ENCODE measurements around the gene SUN3. TPM values are rescaled to one million over a fixed set of nuclear protein-coding genes. Genes with fewer than 3 reads are reported as not detected.

The SUN3 gene
- total and polyA plus RNA-seq, 12 donors = 0.20 to 1.0 TPM; not detected in 10

DNA sequence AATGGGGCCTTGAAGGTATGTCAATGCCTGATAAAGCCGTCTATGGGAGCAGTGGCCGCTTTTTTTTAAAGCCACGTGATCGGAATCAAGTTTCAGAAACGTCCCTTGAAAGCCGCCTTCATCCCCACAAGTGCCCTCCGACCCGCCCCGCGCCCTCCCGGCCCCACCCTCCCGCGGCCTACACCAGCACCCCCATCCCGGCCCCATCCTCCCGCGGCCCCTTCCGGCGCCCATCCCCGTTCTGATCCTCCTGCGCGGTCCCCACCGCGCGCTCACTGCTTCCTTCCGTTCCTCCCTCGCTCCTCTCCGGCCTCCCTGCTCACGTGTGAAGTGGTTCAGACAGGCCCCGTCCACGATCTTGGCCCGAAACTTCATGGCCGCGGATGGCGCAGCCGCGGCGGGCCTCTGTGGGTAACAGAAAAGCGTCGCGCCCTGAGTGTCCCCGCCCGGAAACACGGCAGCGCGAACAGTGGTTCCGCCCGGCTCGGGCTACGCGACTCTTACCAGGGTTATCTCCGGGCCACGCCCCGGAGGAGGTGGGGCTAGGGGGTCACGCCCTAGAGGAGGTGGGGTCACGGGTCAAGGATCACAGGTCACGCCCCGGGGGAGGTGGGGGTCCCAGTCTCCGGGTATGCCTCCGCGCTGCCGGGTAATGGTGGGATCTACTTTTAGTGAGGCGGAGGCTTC lies 49.6 kb downstream of the SUN3 start, which contains the start of gene HUS1:
Gene HUS1 (minus strand): TSS at position 471 of the 687 bp plus-strand sequence. CDS start 96 bp downstream, at position 375.
- no peaks in the 10 kb centered on the region for H3K9me3 ChIP-seq (replicated peaks in 1 of 3)
- H3K27me3 ChIP-seq = no peaks in the 10 kb centered on the region
- peaks cover 0 to 40% of the 10 kb centered on the region in 2 donors for H3K36me3 ChIP-seq (replicated peaks in 1 of 2)
- H3K27ac ChIP-seq = peak within 1 kb of the TSS; percentile 60 to 95 (median 80)
- intact Hi-C loops (cut with DNase I) = no loop called here
- TF ChIP-seq POLR2A (IDR thresholded peaks at IDR 0.05) = peak; percentile 82 to 84
- TF ChIP-seq, protein P1, sequence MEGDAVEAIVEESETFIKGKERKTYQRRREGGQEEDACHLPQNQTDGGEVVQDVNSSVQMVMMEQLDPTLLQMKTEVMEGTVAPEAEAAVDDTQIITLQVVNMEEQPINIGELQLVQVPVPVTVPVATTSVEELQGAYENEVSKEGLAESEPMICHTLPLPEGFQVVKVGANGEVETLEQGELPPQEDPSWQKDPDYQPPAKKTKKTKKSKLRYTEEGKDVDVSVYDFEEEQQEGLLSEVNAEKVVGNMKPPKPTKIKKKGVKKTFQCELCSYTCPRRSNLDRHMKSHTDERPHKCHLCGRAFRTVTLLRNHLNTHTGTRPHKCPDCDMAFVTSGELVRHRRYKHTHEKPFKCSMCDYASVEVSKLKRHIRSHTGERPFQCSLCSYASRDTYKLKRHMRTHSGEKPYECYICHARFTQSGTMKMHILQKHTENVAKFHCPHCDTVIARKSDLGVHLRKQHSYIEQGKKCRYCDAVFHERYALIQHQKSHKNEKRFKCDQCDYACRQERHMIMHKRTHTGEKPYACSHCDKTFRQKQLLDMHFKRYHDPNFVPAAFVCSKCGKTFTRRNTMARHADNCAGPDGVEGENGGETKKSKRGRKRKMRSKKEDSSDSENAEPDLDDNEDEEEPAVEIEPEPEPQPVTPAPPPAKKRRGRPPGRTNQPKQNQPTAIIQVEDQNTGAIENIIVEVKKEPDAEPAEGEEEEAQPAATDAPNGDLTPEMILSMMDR (IDR thresholded peaks at IDR 0.05) = no peak
- H3K4me3 ChIP-seq = peak within 1 kb of the TSS in 3 of 4 donors; percentile 68 to 78 (median 77)
- DNase-seq = peak; percentile 86 to 97 (median 93)
- H3K4me1 ChIP-seq (replicated peaks in 1 of 2) = peaks cover 6 to 9% of the 10 kb centered on the region in 2 donors
- 1 to 2% (median 1%) methylated on average over 26 to 62 of the region's 62 CpGs for WGBS, 4 donors

DNA sequence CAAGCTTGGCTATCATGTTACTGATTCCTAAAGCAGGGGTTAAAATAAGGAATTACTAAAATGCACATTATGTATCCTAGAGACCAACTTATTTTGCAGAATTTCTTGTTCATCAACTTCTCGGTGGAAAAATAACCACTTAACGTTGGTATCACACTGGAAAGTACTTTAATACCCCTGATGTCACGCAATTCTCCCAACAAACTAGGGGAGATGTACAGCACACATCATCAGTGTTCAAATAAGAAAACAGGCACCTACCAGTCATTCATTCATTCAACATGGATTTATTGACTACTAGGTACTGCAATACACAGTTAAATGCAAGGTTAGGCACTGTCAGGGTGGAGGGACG lies 50.1 kb downstream of the SUN3 start:
- no peaks in the 10 kb centered on the region for H3K9me3 ChIP-seq (replicated peaks in 1 of 3)
- peak overlapping the region in 3 of 4 donors; percentile 7 to 78 (median 77) for H3K4me3 ChIP-seq
- intact Hi-C loops (cut with DNase I) = no loop called here
- H3K4me1 ChIP-seq (replicated peaks in 1 of 2) = peaks cover 6 to 9% of the 10 kb centered on the region in 2 donors
- WGBS, 4 donors = 7 to 16% (median 14%) methylated on average over 3 to 4 of the region's 4 CpGs
- H3K27me3 ChIP-seq = no peaks in the 10 kb centered on the region
- H3K36me3 ChIP-seq (replicated peaks in 1 of 2) = peaks cover 0 to 45% of the 10 kb centered on the region in 2 donors
- no peak for DNase-seq
- TF ChIP-seq, protein P1 (IDR thresholded peaks at IDR 0.05) = no peak
- TF ChIP-seq POLR2A (IDR thresholded peaks at IDR 0.05) = no peak
- H3K27ac ChIP-seq = peak overlapping the region in 4 of 5 donors; percentile 77 to 95 (median 82)

DNA sequence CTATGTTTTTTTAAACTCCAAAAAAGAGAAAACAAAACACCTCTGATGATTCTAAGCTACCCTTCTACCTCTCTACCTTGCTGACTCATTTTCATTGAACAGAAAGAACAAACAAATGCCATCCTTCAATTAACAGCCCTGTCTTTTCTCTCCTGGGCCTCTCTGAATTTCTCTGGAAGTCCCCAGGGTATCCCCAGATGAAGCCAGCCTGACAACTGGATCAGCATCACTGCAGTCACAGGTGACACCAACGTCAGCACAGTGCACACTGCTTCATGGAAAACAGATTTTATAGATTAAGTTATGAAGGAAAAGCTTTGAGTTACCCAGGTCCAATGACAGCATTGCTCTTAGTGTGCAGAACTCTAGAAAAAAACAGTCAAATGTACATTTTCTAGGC lies 55.2 kb downstream of the SUN3 start:
- TF ChIP-seq, protein P1 (IDR thresholded peaks at IDR 0.05) = no peak
- no peak for TF ChIP-seq POLR2A (IDR thresholded peaks at IDR 0.05)
- no peak for DNase-seq
- Histone ChIP-seq H3K4me3 (no peak overlapping the region), H3K9me3 (replicated peaks in 1 of 3) (no peaks in the 10 kb centered on the region), H3K27me3 (no peaks in the 10 kb centered on the region), H3K4me1 (replicated peaks in 1 of 2) (peaks cover 6 to 23% of the 10 kb centered on the region in 2 donors), H3K27ac (no peak overlapping the region), H3K36me3 (replicated peaks in 1 of 2) (peaks cover 0 to 60% of the 10 kb centered on the region in 2 donors)
- intact Hi-C loops (cut with DNase I) = no loop called here
- 67 to 94% (median 82%) methylated on average over 1 of the region's 1 CpG for WGBS, 4 donors

DNA sequence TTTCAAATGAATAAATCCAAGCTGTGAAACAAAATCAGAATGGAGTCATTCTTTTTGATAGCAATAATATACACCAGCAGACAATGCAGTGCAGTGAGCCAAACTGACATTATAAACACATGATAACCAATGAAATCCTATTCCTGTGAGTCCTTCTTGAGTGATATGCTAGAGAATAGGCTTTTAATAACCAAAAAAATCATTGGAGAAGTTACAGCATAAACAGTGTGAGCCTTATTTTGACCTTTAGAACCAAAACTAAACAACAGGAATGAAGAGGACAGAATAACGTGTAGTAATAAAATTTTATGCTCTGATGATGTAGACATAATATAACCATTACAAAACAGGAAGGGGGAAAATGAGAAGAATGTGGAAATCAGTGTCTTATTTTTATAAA lies 58.1 kb downstream of the SUN3 start:
- Histone ChIP-seq H3K36me3 (replicated peaks in 1 of 2) (peaks cover 0 to 59% of the 10 kb centered on the region in 2 donors), H3K4me1 (replicated peaks in 1 of 2) (peaks cover 0 to 15% of the 10 kb centered on the region in 2 donors), H3K27me3 (no peaks in the 10 kb centered on the region), H3K4me3 (no peak overlapping the region), H3K27ac (peak overlapping the region in 4 of 5 donors; percentile 31 to 83 (median 62)), H3K9me3 (replicated peaks in 1 of 3) (no peaks in the 10 kb centered on the region)
- TF ChIP-seq POLR2A (IDR thresholded peaks at IDR 0.05) = no peak
- TF ChIP-seq, protein P1 (IDR thresholded peaks at IDR 0.05) = no peak
- WGBS, 4 donors = 46 to 51% (median 49%) methylated on average over 1 of the region's 1 CpG
- no peak for DNase-seq
- intact Hi-C loops (cut with DNase I) = no loop called here

All from adrenal gland (tissue), 12 donors.